HepG2 (cell line): ENCODE results near the gene MRPL34. TPM values are rescaled to one million over a fixed set of nuclear protein-coding genes. Genes with fewer than 3 reads are reported as not detected.

Source experiments
- ARHGAP35 ChIP-seq: sonication (generic); formaldehyde crosslinking; IDR thresholded peaks from 2 replicates; pipeline ENCODE4 v1.9.0; 2022; ENCODE audit warnings: mild to moderate bottlenecking, inconsistent platforms, moderate library complexity, missing genetic modification reagents, borderline replicate concordance
- ASH2L ChIP-seq: fragments of 300-600, 200-600 bp; sonication (generic); IDR thresholded peaks from 2 replicates; pipeline ENCODE4 v1.7.0; 2017; ENCODE audit warnings: low read depth, mild to moderate bottlenecking, moderate library complexity, mixed read lengths, low read length; ENCODE audit not compliant: insufficient read length
- GATAD2A ChIP-seq: IDR thresholded peaks from 2 replicates; pipeline ENCODE4 v1.6.1; 2016
- HOXA7 ChIP-seq: sonication (generic); formaldehyde crosslinking; IDR thresholded peaks from 2 replicates; pipeline ENCODE4 v1.8.1; 2022; ENCODE audit warnings: mild to moderate bottlenecking, missing genetic modification reagents, moderate library complexity
- IRX3 ChIP-seq: sonication (generic); formaldehyde crosslinking; IDR thresholded peaks from 2 replicates; pipeline ENCODE4 v1.8.1; 2023; ENCODE audit warnings: mild to moderate bottlenecking, low read depth, missing genetic modification reagents, borderline replicate concordance
- KDM5A ChIP-seq: fragments of 200-600 bp; sonication (generic); IDR thresholded peaks from 2 replicates; pipeline ENCODE4 v1.7.0; 2018; ENCODE audit warnings: antibody characterized with exemption, mild to moderate bottlenecking, low read length, borderline replicate concordance
- KLF6 ChIP-seq: IDR thresholded peaks from 2 replicates; pipeline ENCODE4 v1.8.0; 2016; ENCODE audit warnings: missing biosample characterization, missing genetic modification reagents
- KMT2A ChIP-seq: sonication (generic); formaldehyde crosslinking; IDR thresholded peaks from 2 replicates; pipeline ENCODE4 v1.4.0; 2020; ENCODE audit warnings: missing genetic modification reagents
- NCOA1 ChIP-seq: sonication (generic); formaldehyde crosslinking; IDR thresholded peaks from 2 replicates; pipeline ENCODE4 v1.9.0; 2021; ENCODE audit warnings: missing genetic modification reagents
- SIX4 ChIP-seq: sonication (generic); formaldehyde crosslinking; IDR thresholded peaks from 2 replicates; pipeline ENCODE4 v1.4.0; 2020; ENCODE audit warnings: missing genetic modification reagents
- TRIM24 ChIP-seq: sonication (generic); formaldehyde crosslinking; IDR thresholded peaks from 2 replicates; pipeline ENCODE4 v1.8.0; 2022; ENCODE audit warnings: mild to moderate bottlenecking, missing genetic modification reagents
- ZNF225 ChIP-seq: sonication (generic); formaldehyde crosslinking; IDR thresholded peaks from 2 replicates; pipeline ENCODE4 v1.4.0; 2020; ENCODE audit warnings: mild to moderate bottlenecking, missing genetic modification reagents
- ZNF318 ChIP-seq: sonication (generic); formaldehyde crosslinking; IDR thresholded peaks from 2 replicates; pipeline ENCODE4 v1.4.0; 2020; ENCODE audit warnings: mild to moderate bottlenecking, missing genetic modification reagents
- ZNF329 ChIP-seq: sonication (generic); formaldehyde crosslinking; IDR thresholded peaks from 2 replicates; pipeline ENCODE4 v1.9.0; 2021; ENCODE audit warnings: low read depth, mild to moderate bottlenecking, missing genetic modification reagents
- ZNF451 ChIP-seq: sonication (generic); formaldehyde crosslinking; IDR thresholded peaks from 2 replicates; pipeline ENCODE4 v1.5.0; 2020; ENCODE audit warnings: mild to moderate bottlenecking, missing genetic modification reagents
- ZNF709 ChIP-seq: sonication (generic); formaldehyde crosslinking; IDR thresholded peaks from 2 replicates; pipeline ENCODE4 v1.5.0; 2020; ENCODE audit warnings: mild to moderate bottlenecking, missing genetic modification reagents
- ZNF720 ChIP-seq: sonication (generic); formaldehyde crosslinking; IDR thresholded peaks from 2 replicates; pipeline ENCODE4 v1.4.0; 2020; ENCODE audit warnings: missing genetic modification reagents
- ZNF746 ChIP-seq: sonication (generic); formaldehyde crosslinking; IDR thresholded peaks from 2 replicates; pipeline ENCODE4 v1.8.0; 2022; ENCODE audit warnings: mild to moderate bottlenecking, missing genetic modification reagents
- polyA plus RNA-seq, 8 experiments: library from polyadenylated mRNA; depleted of rRNA in 3 of 8; stranded (reverse) in 7 of 8; unstranded in 1 of 8; fragments of >200 nt; fragmentation: Illumina TruSeq in 4 of 8; extraction: Trizol in 4 of 8; gene quantifications; 2 replicates each; pipeline versions ENCODE4 v1.2.1 to v1.2.3, GENCODE V29; 2011 to 2016; ENCODE audit warnings: low read depth in 4 of 8, missing spikeins in 1 of 8, mixed read lengths in 1 of 8; ENCODE audit not compliant: insufficient read depth in 1 of 8
- total RNA-seq, 5 experiments: library from RNA; depleted of rRNA; stranded (reverse); fragments of >200 nt; fragmentation: Illumina TruSeq; extraction: Trizol; gene quantifications; 2 replicates each; pipeline ENCODE4 v1.2.3, GENCODE V29; 2016; ENCODE audit warnings: low read depth in 1 of 5
- TF ChIP-seq, protein P1 (sequence below): fragments of 450-650 bp; IDR thresholded peaks from 2 replicates; pipeline ENCODE4 v1.6.1; 2017; ENCODE audit warnings: mild to moderate bottlenecking
- TF ChIP-seq, protein P2 (sequence below): sonication (generic); formaldehyde crosslinking; IDR thresholded peaks from 2 replicates; pipeline ENCODE4 v1.8.1; 2023; ENCODE audit warnings: mild to moderate bottlenecking, moderate library complexity, missing genetic modification reagents

The MRPL34 gene
- total and polyA plus RNA-seq, 2 of the 13 experiments (the other 11 are each of a cell fraction or from before 2014, with no cell fraction given) = 74.0 to 77.3 TPM

DNA sequence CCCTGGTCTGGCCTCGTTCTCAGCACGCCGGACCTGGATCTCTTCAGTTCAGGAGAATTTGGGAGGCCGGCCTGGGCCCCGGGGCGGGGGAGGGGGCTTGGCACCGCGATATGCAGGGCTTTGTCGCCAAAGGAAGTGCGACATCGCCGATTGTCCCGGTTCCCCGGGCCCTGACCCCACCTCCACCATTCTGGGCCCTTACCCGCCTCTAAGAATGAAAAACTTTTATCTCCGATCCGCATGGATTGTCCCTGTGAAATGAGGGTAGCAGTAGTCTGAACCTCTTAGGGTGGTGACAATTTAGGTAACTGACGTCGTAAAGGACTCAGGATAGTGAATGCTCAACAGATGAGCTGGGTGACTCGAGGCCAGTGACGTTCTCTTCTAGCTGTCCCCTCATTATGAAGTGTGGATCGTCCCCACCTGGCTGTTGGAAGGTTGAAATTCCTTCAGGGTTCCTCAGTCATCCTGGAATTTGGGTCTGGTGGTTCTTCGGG lies 4.3 kb downstream of the MRPL34 start (continued):
- TF ChIP-seq TRIM24 (CRISPR knock-in tag) = no peak
- TF ChIP-seq ZNF451 (CRISPR knock-in tag) = no peak
- TF ChIP-seq, protein P1, sequence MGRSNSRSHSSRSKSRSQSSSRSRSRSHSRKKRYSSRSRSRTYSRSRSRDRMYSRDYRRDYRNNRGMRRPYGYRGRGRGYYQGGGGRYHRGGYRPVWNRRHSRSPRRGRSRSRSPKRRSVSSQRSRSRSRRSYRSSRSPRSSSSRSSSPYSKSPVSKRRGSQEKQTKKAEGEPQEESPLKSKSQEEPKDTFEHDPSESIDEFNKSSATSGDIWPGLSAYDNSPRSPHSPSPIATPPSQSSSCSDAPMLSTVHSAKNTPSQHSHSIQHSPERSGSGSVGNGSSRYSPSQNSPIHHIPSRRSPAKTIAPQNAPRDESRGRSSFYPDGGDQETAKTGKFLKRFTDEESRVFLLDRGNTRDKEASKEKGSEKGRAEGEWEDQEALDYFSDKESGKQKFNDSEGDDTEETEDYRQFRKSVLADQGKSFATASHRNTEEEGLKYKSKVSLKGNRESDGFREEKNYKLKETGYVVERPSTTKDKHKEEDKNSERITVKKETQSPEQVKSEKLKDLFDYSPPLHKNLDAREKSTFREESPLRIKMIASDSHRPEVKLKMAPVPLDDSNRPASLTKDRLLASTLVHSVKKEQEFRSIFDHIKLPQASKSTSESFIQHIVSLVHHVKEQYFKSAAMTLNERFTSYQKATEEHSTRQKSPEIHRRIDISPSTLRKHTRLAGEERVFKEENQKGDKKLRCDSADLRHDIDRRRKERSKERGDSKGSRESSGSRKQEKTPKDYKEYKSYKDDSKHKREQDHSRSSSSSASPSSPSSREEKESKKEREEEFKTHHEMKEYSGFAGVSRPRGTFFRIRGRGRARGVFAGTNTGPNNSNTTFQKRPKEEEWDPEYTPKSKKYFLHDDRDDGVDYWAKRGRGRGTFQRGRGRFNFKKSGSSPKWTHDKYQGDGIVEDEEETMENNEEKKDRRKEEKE = no peak
- no peak for TF ChIP-seq ZNF720
- no peak for TF ChIP-seq ZNF329 (CRISPR knock-in tag)
- no peak for TF ChIP-seq HOXA7 (CRISPR knock-in tag)
- no peak for TF ChIP-seq GATAD2A (CRISPR knock-in tag)
- TF ChIP-seq IRX3 = no peak
- no peak for TF ChIP-seq ZNF318
- TF ChIP-seq SIX4 (CRISPR knock-in tag) = no peak
- peak; percentile 46; the same call in 1 of the 2 replicates for TF ChIP-seq NCOA1
- TF ChIP-seq, protein P2, sequence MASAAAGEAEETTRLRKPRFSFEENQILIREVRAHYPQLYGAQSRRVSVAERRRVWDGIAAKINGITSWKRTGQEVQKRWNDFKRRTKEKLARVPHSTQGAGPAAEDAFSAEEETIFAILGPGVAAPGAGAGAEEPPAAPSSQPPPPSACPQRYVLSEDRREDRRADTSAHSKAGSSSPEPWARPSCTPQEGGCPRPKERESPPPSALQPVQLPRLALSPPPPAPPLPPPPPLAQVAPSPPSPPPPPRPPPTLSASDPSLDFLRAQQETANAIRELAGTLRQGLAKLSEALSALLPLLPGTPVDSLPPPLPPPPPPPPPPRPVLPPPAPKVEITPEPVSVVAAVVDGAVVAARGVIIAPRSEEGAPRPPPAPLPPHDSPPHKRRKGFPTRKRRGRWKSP (CRISPR knock-in tag) = 0 out of 2 replicates have a peak, but pooled peaks have one; percentile 11
- no peak for TF ChIP-seq ZNF709 (CRISPR knock-in tag)
- peak; percentile 10 for TF ChIP-seq ASH2L
- peak; percentile 33; the same call in 1 of the 2 replicates for TF ChIP-seq KDM5A
- no peak for TF ChIP-seq ZNF225
- TF ChIP-seq KLF6 (CRISPR knock-in tag) = no peak
- no peak for TF ChIP-seq ARHGAP35 (CRISPR knock-in tag)
- 0 out of 2 replicates have a peak, but pooled peaks have one; percentile 13 for TF ChIP-seq ZNF746 (CRISPR knock-in tag)
- TF ChIP-seq KMT2A (CRISPR knock-in tag) = no peak
